Muscle of arm (tissue), 12 donors: ENCODE data around the gene PGC. TPM values are rescaled to one million over a fixed set of nuclear protein-coding genes. Genes with fewer than 3 reads are reported as not detected.

ENCODE experiments used
- DNase-seq: peaks from one replicate; pipeline ENCODE4 v3.0.0-alpha.2; 2013
- polyA plus RNA-seq, 12 donors: library from polyadenylated mRNA; unstranded; fragments of 120-200 nt; gene quantifications; one replicate each; pipeline ENCODE4 v1.2.1, GENCODE V29; 2013; ENCODE audit not compliant: insufficient read length in 12 of 12

Gene PGC
- polyA plus RNA-seq, 12 donors, result not detected

GRCh38 chr6:41715795-41716515 lies 31.2 kb downstream of the PGC start:
- no peak for DNase-seq

GRCh38 chr6:41714556-41715273 lies 32.5 kb downstream of the PGC start:
- DNase-seq, result no peak

GRCh38 chr6:41713650-41714291 lies 33.4 kb downstream of the PGC start:
- no peak for DNase-seq

GRCh38 chr6:41713159-41713649 lies 34.0 kb downstream of the PGC start:
- DNase-seq, result no peak

GRCh38 chr6:41712651-41713103 lies 34.5 kb downstream of the PGC start:
- no peak for DNase-seq

GRCh38 chr6:41711323-41712038 lies 35.7 kb downstream of the PGC start:
- DNase-seq, result no peak

- DNase-seq, result no peak
Observed at GRCh38 chr6:41709375-41709774, 37.8 kb downstream of the PGC start.

- no peak for DNase-seq
Observed at GRCh38 chr6:41708856-41709255, 38.3 kb downstream of the PGC start.

GRCh38 chr6:41707565-41708200 lies 39.5 kb downstream of the PGC start:
- DNase-seq, result no peak

- DNase-seq, result no peak
Observed at GRCh38 chr6:41706876-41707564, 40.2 kb downstream of the PGC start.

- DNase-seq, result peak; percentile 61
Observed at GRCh38 chr6:41705996-41706835, 41.0 kb downstream of the PGC start.

GRCh38 chr6:41705311-41705995 lies 41.7 kb downstream of the PGC start:
- no peak for DNase-seq

GRCh38 chr6:41704656-41705310 lies 42.4 kb downstream of the PGC start:
- no peak for DNase-seq

- no peak for DNase-seq
Observed at GRCh38 chr6:41704028-41704427, 43.2 kb downstream of the PGC start.

GRCh38 chr6:41702771-41703494 lies 44.3 kb downstream of the PGC start:
- no peak for DNase-seq

- DNase-seq, result no peak
Observed at GRCh38 chr6:41702089-41702745, 45.0 kb downstream of the PGC start.
